Measurements from ENCODE around the gene DCAF17. TPM values are rescaled to one million over a fixed set of nuclear protein-coding genes. Genes with fewer than 3 reads are reported as not detected.
"Not testable (repeated sequence)": the region's sequence is repeated elsewhere in the genome, so short reads cannot be mapped to it uniquely, and the experiment has no call there.

Gene DCAF17
- total and polyA plus RNA-seq, 9 donors, result 6.7 to 20.2 (median 17.0) TPM

- H3K9me3 ChIP-seq, result no peaks in the 10 kb centered on the region
- 88 to 92% (median 92%) methylated on average over 2 of the region's 2 CpGs for WGBS, 3 donors
Observed at GRCh38 chr2:171490577-171490976, 56.6 kb downstream of the DCAF17 start.

GRCh38 chr2:171491292-171491691 is 57.3 kb downstream of the DCAF17 start:
- Histone ChIP-seq H3K27ac (no peak overlapping the region), H3K4me1 (ENCODE audit: insufficient read depth) (no peaks in the 10 kb centered on the region), H3K36me3 (no peaks in the 10 kb centered on the region), H3K4me3 (no peak overlapping the region), H3K27me3 (no peaks in the 10 kb centered on the region), H3K9me3 (no peaks in the 10 kb centered on the region)
- TF ChIP-seq EP300 (IDR thresholded peaks at IDR 0.05), result no peak
- TF ChIP-seq POLR2A (IDR thresholded peaks at IDR 0.05), result no peak
- DNase-seq, result no peak
- intact Hi-C loops (cut with DNase I), result no loop called here
- 90 to 93% (median 92%) methylated on average over 3 of the region's 3 CpGs for WGBS, 3 donors

More at GRCh38 chr2:171490577-171490976, 56.6 kb downstream of the DCAF17 start:
- TF ChIP-seq EP300 (IDR thresholded peaks at IDR 0.05) (no peak), CTCF (IDR thresholded peaks at IDR 0.05) (no peak), POLR2A (IDR thresholded peaks at IDR 0.05) (no peak)
- Histone ChIP-seq H3K27ac (no peak overlapping the region), H3K27me3 (no peaks in the 10 kb centered on the region), H3K4me3 (no peak overlapping the region), H3K4me1 (ENCODE audit: insufficient read depth) (no peaks in the 10 kb centered on the region), H3K36me3 (no peaks in the 10 kb centered on the region)
- no peak for DNase-seq
- intact Hi-C loops (cut with DNase I), result no loop called here

DNA sequence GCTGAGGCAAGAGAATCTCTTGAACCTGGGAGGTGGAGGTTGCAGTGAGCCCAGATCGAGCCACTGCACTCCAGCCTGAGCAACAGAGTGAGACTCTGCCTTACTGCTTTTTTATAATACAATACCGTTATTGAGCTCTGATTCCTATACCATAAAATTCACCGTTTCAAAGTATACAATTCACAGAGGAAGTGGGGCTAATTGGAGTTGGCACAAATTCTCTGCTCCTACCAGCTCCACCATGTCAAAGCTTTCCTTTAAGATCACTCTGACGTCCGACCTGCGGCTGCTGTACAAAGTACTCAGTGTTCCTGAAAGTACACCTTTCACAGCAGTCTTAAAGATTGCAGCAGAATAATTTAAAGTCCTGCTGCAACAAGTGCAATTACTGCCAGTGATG is 58.6 kb downstream of the DCAF17 start:
- intact Hi-C loops (cut with DNase I), result no loop called here
- no peaks in the 10 kb centered on the region for H3K36me3 ChIP-seq
- no peak overlapping the region for H3K4me3 ChIP-seq
- no peak for DNase-seq
- H3K27ac ChIP-seq, result no peak overlapping the region
- no peaks in the 10 kb centered on the region for H3K9me3 ChIP-seq
- TF ChIP-seq EP300 (IDR thresholded peaks at IDR 0.05) (no peak), CTCF (IDR thresholded peaks at IDR 0.05) (no peak), POLR2A (IDR thresholded peaks at IDR 0.05) (no peak)
- 68 to 82% (median 74%) methylated on average over 6 of the region's 6 CpGs for WGBS, 3 donors
- H3K4me1 ChIP-seq (ENCODE audit: insufficient read depth), result no peaks in the 10 kb centered on the region
- no peaks in the 10 kb centered on the region for H3K27me3 ChIP-seq

GRCh38 chr2:171497664-171498063 is 63.6 kb downstream of the DCAF17 start:
- intact Hi-C loops (cut with DNase I); H3K27me3 ChIP-seq; H3K27ac ChIP-seq; H3K9me3 ChIP-seq; H3K4me3 ChIP-seq; H3K36me3 ChIP-seq; H3K4me1 ChIP-seq (ENCODE audit: insufficient read depth); DNase-seq: not testable (repeated sequence)
- 86 to 97% (median 96%) methylated on average over 5 of the region's 5 CpGs for WGBS, 3 donors

- intact Hi-C loops (cut with DNase I), result no loop called here
- no peaks in the 10 kb centered on the region for H3K9me3 ChIP-seq
- 17 to 23% (median 19%) methylated on average over 2 of the region's 2 CpGs for WGBS, 3 donors
- DNase-seq, result no peak
- H3K27ac ChIP-seq, result no peak overlapping the region
- no peaks in the 10 kb centered on the region for H3K27me3 ChIP-seq
- TF ChIP-seq CTCF (IDR thresholded peaks at IDR 0.05), result no peak
- TF ChIP-seq EP300 (IDR thresholded peaks at IDR 0.05), result no peak
- no peak for TF ChIP-seq POLR2A (IDR thresholded peaks at IDR 0.05)
- no peaks in the 10 kb centered on the region for H3K36me3 ChIP-seq
- no peaks in the 10 kb centered on the region for H3K4me1 ChIP-seq (ENCODE audit: insufficient read depth)
- no peak overlapping the region for H3K4me3 ChIP-seq
Observed at GRCh38 chr2:171505374-171505773, 71.3 kb downstream of the DCAF17 start.

Measured in ovary (tissue), 9 donors.